GM03348 (cell line): ENCODE results near the gene CCDC137.

ENCODE experiments used
- DNase-seq: peaks from one replicate; pipeline ENCODE4 v3.0.0; 2012; ENCODE audit warnings: low spot score

The CCDC137 gene

DNA sequence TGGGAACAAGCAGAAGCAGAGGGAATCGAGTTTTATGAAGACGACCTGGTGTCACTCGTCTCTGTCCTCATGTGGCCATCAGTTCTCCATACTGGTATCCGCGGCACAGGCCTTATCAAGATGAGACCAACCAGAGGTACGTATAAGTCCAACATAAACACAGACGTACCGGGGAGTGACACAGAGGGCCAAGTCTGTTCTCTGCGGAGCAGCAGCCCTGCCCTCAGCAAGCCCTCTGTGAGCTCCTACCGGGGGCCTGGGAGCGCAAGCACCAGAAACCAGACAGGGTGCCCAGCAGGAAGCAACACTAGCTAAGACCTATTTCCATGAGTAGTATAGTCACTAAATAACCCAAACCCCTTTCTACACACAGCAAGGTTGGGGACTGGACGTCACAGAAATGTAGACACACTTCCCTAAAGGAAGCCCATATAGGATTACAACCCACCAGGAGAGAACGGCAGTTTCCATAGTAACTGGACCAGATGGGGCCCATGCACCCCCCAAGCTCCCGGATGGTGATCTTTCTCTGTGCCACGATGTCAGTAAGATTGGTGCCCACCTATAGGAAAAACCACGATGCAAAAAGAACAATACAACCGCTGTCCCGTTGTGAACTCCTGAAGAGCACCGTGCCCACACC lies 16.1 kb downstream of the CCDC137 start:
- DNase-seq: no peak

GRCh38 chr17:81683208-81683583 lies 16.7 kb downstream of the CCDC137 start:
- DNase-seq: peak; percentile 38

GRCh38 chr17:81683584-81684441 lies 17.3 kb downstream of the CCDC137 start, which contains the start of the genes ARL16 and HGS:
Gene ARL16, minus strand, starts transcription at chr17:81683797. Its CDS starts 44 bp downstream, at chr17:81683753.
Gene HGS, plus strand, starts transcription at chr17:81684011. Its CDS starts 56 bp downstream, at chr17:81684067.
- peak; percentile 100 for DNase-seq

DNA sequence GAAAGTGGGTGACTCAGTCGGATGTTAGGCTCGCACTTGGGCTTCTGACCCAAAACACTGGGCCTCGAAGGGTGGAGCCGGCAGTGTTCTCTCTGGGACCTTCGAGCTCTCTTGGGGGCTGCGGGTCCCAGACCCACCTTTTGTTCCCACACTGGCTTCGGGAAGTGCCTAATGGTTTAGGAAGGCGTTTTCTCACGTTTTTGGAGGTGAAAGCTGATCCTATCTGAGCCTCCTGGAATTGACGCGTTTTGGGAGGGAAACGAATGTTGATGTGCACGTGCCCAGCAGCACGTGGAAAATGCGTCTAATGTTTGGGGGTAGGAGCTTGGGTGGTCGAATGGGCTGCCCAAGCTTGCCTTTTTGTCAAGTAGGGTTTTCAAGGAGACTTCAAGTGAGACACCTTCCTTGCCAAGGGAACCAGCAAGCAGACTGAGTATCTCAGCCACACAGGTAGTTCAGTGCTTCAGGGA lies 17.9 kb downstream of the CCDC137 start:
- no peak for DNase-seq

DNA sequence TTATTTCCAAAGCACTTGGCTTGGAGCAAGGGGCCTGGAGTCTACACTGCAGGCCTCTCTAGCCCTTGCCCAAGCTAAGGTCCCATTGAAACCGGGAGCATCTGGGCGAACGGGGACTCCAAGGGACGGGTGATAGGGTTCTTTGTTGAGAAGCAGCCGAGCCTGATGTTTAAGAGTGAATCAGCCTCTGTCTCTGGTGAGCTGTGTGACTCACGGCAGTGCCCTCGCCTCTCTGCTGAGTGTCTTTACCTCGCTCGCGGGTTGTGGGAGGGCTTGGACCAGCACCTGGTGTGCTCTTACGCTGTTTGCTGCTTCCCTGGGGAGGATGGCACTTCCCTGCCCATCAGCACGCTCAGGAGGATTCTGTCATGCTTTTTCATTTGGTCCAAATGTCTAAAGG lies 18.6 kb downstream of the CCDC137 start:
- peak; percentile 59 for DNase-seq

- no peak for DNase-seq
Measured at GRCh38 chr17:81686614-81687013, 20.1 kb downstream of the CCDC137 start.

GRCh38 chr17:81687770-81688541 lies 21.4 kb downstream of the CCDC137 start:
- no peak for DNase-seq

GRCh38 chr17:81688616-81689015 lies 22.1 kb downstream of the CCDC137 start:
- DNase-seq: no peak

- no peak for DNase-seq
Measured at GRCh38 chr17:81690066-81690465, 23.5 kb downstream of the CCDC137 start.

DNA sequence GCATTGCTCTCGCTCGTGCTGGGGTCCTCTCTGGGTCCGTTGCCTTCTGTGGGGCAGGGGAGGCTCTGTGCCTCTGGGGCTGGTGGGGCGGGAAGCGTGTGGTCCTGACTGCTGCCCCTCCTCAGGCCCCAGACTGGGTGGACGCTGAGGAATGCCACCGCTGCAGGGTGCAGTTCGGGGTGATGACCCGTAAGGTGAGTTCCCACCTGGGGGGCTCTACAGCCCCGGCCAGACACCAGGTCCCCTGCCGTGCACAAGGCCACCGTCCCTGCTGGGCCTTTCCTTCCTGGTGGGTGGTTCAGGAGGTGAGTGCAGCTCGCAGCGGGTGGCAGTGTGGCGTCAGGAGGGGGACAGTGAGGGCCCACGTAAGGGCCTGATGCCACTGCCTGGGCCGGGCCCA lies 24.0 kb downstream of the CCDC137 start:
- no peak for DNase-seq

DNA sequence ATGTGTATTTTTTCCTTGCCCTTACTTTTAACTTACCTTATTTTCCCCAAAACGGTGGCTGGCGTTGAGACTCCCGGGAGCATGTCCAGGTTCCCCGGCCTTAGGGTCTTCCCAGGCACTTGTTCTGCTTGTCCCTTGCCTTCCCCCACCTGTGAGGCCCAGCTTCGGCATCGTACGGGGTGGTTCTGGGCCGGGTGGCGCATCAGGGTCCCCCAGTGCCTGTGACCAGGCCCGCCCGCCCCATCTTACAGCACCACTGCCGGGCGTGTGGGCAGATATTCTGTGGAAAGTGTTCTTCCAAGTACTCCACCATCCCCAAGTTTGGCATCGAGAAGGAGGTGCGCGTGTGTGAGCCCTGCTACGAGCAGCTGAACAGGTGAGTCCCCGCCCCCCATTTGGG lies 24.7 kb downstream of the CCDC137 start:
- no peak for DNase-seq

- no peak for DNase-seq
Measured at GRCh38 chr17:81691608-81692007, 25.1 kb downstream of the CCDC137 start.

- DNase-seq: no peak
Measured at GRCh38 chr17:81693509-81694210, 27.1 kb downstream of the CCDC137 start.

DNA sequence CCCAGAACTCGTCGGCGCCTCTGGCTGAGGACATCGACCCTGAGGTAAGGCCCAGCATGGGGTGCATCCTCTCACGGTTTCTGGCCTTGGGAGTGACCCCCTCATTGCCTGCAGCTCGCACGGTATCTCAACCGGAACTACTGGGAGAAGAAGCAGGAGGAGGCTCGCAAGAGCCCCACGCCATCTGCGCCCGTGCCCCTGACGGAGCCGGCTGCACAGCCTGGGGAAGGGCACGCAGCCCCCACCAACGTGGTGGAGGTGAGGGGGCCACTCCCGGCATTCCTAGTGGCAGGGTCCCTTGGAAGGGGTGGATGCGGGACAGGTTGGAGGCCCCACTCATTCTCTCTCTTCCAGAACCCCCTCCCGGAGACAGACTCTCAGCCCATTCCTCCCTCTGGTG lies 28.3 kb downstream of the CCDC137 start:
- DNase-seq: no peak

- no peak for DNase-seq
Measured at GRCh38 chr17:81695211-81695610, 28.7 kb downstream of the CCDC137 start.

- no peak for DNase-seq
Measured at GRCh38 chr17:81695801-81696200, 29.3 kb downstream of the CCDC137 start.

GRCh38 chr17:81696218-81696941 lies 29.8 kb downstream of the CCDC137 start:
- no peak for DNase-seq

DNA sequence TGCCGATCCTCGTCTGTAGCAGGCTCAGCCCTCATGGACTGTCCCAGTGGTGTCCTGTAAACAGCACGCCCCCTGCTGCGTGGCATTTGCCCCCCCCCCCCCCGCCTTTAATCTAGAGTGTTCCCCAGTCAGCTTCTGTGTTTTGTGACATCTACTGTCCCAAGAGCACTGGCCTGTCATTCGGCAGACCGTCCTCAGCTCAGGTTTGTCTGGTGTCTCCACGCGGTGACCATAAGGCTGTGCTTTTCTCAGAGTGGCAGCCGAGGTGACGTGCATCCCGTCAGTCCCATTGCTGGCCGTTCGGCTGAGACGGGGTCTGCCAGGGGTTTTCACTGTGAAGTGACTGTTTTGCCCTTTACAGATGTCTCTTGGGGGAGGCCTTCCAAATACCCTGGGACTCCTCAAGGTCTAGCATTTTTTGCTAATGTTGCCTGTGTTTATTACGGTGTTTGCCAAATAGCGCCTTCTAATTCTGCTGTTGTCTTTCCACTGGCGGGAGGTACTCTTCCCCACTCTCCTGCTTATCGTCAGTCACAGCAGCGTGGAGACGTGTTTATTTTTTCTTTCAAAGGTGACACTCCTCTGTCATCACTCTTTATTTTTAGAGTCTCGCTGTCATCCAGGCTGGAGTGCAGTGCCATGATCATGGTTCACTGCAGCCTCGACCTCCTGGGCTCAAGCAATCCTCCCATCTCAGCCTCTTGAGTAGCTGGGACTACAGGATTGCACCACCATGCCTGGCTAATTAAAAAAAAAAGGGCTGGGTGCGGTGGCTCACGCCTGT lies 30.9 kb downstream of the CCDC137 start:
- DNase-seq: no peak

GRCh38 chr17:81700353-81701287 lies 34.1 kb downstream of the CCDC137 start:
- no peak for DNase-seq
